ENCODE results near the gene SMC1B. TPM values are rescaled to one million over a fixed set of nuclear protein-coding genes. Genes with fewer than 3 reads are reported as not detected.

The SMC1B gene
- total and polyA plus RNA-seq, 2 of the 8 experiments (the other 6 are each of a cell fraction or from before 2014, with no cell fraction given), result 0.02 TPM; not detected in 1

GRCh38 chr22:45305456-45306075 is 107.8 kb downstream of the SMC1B start (continued):
- no peak for TF ChIP-seq RFX5 (IDR thresholded peaks at IDR 0.05; ENCODE audit: borderline replicate concordance, low read depth, low read length)
- TF ChIP-seq RXRA (IDR thresholded peaks at IDR 0.05; ENCODE audit: insufficient read depth, low read depth, low read length), result no peak
- no peak for TF ChIP-seq CEBPB (IDR thresholded peaks at IDR 0.05; ENCODE audit: low read depth, low read length)
- no peak for TF ChIP-seq GABPA (IDR thresholded peaks at IDR 0.05; ENCODE audit: borderline replicate concordance, insufficient read depth, low read length)
- TF ChIP-seq CHD7 (IDR thresholded peaks at IDR 0.05; ENCODE audit: insufficient replicate concordance, low read length), result no peak
- TF ChIP-seq ATF2 (IDR thresholded peaks at IDR 0.05; ENCODE audit: low read length), result no peak
